ENCODE data around the gene ENTHD1. TPM values are rescaled to one million over a fixed set of nuclear protein-coding genes. Genes with fewer than 3 reads are reported as not detected.

Gene ENTHD1
- polyA plus RNA-seq, 1 donor from 2014 or later: not detected

DNA sequence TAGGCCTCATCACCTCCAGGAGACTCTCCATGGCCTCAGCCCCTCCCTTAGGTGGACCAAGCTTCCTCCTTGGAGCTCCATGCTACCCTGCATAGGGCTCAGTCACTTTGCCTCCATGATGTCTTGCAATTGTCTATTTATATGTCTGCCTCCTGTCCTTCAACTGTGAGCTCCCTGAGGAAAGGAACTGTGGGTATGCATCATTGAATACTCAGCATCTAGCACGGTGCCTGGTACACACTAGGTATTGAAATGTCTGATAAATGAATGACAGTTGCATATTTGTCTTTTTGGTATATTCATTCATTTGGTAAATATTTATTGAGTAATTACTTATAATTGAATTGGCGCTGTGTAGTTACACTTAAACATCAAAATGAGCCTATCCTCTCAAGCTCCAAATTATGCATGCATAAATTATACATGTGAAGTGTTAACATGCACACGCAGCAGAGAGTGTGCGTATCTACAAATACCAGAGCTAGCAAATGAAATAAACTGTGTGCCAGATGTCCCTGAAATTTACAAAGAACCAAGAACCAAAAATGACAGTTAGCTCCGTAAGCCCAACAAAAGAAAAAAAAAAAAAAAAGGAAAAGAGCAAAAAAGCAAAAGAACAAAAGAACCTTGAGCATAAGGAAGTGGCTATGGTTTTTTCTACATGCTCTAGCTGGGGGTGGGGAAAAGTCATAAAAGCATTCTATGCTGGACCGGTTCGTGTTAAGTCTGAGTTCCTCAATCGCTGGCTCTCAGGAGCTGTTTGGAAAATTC is 32.5 kb upstream of the ENTHD1 start:
- Histone ChIP-seq H3K9ac (ENCODE audit: low read length) (no peak overlapping the region), H3K27ac (ENCODE audit: low read length) (no peak overlapping the region), H3K9me3 (ENCODE audit: low read length) (no peaks in the 10 kb centered on the region), H3K79me2 (replicated peaks; ENCODE audit: insufficient read depth, low read length) (no peaks in the 10 kb centered on the region), H3K4me3 (ENCODE audit: low read length) (no peak overlapping the region), H4K20me1 (ENCODE audit: insufficient read depth) (no peaks in the 10 kb centered on the region), H3F3A (ENCODE audit: insufficient read depth, low read length, poor library complexity, severe bottlenecking) (no peaks in the 10 kb centered on the region), H2AFZ (ENCODE audit: low read depth, low read length) (no peak overlapping the region), H3K27me3 (ENCODE audit: insufficient read depth, low read depth, low read length) (no peaks in the 10 kb centered on the region), H3K9me2 (ENCODE audit: insufficient read depth, low read length) (no peaks in the 10 kb centered on the region), H3K36me3 (ENCODE audit: insufficient read depth, low read length) (no peaks in the 10 kb centered on the region), H3K4me2 (ENCODE audit: low read length) (no peak overlapping the region)
- TF ChIP-seq, protein P1, sequence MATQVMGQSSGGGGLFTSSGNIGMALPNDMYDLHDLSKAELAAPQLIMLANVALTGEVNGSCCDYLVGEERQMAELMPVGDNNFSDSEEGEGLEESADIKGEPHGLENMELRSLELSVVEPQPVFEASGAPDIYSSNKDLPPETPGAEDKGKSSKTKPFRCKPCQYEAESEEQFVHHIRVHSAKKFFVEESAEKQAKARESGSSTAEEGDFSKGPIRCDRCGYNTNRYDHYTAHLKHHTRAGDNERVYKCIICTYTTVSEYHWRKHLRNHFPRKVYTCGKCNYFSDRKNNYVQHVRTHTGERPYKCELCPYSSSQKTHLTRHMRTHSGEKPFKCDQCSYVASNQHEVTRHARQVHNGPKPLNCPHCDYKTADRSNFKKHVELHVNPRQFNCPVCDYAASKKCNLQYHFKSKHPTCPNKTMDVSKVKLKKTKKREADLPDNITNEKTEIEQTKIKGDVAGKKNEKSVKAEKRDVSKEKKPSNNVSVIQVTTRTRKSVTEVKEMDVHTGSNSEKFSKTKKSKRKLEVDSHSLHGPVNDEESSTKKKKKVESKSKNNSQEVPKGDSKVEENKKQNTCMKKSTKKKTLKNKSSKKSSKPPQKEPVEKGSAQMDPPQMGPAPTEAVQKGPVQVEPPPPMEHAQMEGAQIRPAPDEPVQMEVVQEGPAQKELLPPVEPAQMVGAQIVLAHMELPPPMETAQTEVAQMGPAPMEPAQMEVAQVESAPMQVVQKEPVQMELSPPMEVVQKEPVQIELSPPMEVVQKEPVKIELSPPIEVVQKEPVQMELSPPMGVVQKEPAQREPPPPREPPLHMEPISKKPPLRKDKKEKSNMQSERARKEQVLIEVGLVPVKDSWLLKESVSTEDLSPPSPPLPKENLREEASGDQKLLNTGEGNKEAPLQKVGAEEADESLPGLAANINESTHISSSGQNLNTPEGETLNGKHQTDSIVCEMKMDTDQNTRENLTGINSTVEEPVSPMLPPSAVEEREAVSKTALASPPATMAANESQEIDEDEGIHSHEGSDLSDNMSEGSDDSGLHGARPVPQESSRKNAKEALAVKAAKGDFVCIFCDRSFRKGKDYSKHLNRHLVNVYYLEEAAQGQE (IDR thresholded peaks at IDR 0.05; ENCODE audit: borderline replicate concordance): no peak
- TF ChIP-seq RAD21 (conservative IDR thresholded peaks at IDR 0.05) (no peak), EP300 (conservative IDR thresholded peaks at IDR 0.05; ENCODE audit: poor library complexity, severe bottlenecking) (no peak), TAF1 (IDR thresholded peaks at IDR 0.05; ENCODE audit: low read depth) (no peak), POLR2AphosphoS5 (IDR thresholded peaks at IDR 0.05) (no peak), EZH2 (IDR thresholded peaks at IDR 0.05; ENCODE audit: borderline replicate concordance, insufficient read depth, low read length, poor library complexity, severe bottlenecking) (no peak)

DNA sequence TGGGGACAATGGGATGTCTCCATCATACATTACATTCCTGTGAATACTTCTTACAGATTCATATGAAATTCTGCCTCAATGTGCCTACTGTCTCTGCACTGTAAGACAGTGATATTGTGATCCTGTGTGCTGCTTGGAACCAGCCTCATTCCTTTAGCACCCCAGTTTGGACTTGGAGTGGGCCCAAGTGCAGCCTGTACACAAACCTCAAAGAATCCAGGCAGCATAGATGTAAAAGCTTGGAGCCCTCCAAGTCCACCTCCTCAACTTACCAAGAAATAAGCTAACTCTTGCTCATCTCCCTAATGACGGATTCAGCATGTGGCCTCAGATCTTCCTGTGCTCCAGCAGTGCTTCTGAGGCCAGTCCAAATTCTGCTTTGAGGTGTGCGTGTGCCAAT is 31.7 kb upstream of the ENTHD1 start:
- no peak overlapping the region for H3K27ac ChIP-seq (ENCODE audit: low read length)

More for the DNA sequence above, 31.7 kb upstream of the ENTHD1 start:
- Histone ChIP-seq H3K27me3 (ENCODE audit: insufficient read depth, low read depth, low read length) (no peaks in the 10 kb centered on the region), H3K9ac (ENCODE audit: low read length) (no peak overlapping the region), H3K79me2 (replicated peaks; ENCODE audit: insufficient read depth, low read length) (no peaks in the 10 kb centered on the region), H4K20me1 (ENCODE audit: insufficient read depth) (no peaks in the 10 kb centered on the region), H3K9me2 (ENCODE audit: insufficient read depth, low read length) (no peaks in the 10 kb centered on the region), H3K9me3 (ENCODE audit: low read length) (no peaks in the 10 kb centered on the region), H3K4me2 (ENCODE audit: low read length) (no peak overlapping the region), H3K36me3 (ENCODE audit: insufficient read depth, low read length) (no peaks in the 10 kb centered on the region), H3F3A (ENCODE audit: insufficient read depth, low read length, poor library complexity, severe bottlenecking) (no peaks in the 10 kb centered on the region), H2AFZ (ENCODE audit: low read depth, low read length) (no peak overlapping the region), H3K4me3 (ENCODE audit: low read length) (no peak overlapping the region)
- TF ChIP-seq, protein P1 (IDR thresholded peaks at IDR 0.05; ENCODE audit: borderline replicate concordance): no peak
- TF ChIP-seq EP300 (conservative IDR thresholded peaks at IDR 0.05; ENCODE audit: poor library complexity, severe bottlenecking) (no peak), EZH2 (IDR thresholded peaks at IDR 0.05; ENCODE audit: borderline replicate concordance, insufficient read depth, low read length, poor library complexity, severe bottlenecking) (no peak), TAF1 (IDR thresholded peaks at IDR 0.05; ENCODE audit: low read depth) (no peak), SMC3 (conservative IDR thresholded peaks at IDR 0.05; ENCODE audit: poor library complexity) (no peak), RAD21 (conservative IDR thresholded peaks at IDR 0.05) (no peak), CTCF (IDR thresholded peaks at IDR 0.05; ENCODE audit: poor library complexity, severe bottlenecking) (no peak), POLR2AphosphoS5 (IDR thresholded peaks at IDR 0.05) (no peak), MXI1 (conservative IDR thresholded peaks at IDR 0.05; ENCODE audit: poor library complexity, severe bottlenecking) (no peak)
